Sigmoid colon (tissue), 4 donors: ENCODE results near the gene KDM3B.

ENCODE experiments used
- CTCF ChIP-seq, 4 experiments: fragments of 450-650 bp in 3 of 4; fragments of 200-600 bp in 1 of 4; IDR thresholded peaks; one replicate each; pipeline ENCODE4 v1.5.1; 2016 to 2019; ENCODE audit warnings: antibody characterized with exemption in 4 of 4, mild to moderate bottlenecking in 3 of 4, moderate library complexity in 2 of 4
- EP300 ChIP-seq, 4 donors: sonication (generic); formaldehyde crosslinking; IDR thresholded peaks; one replicate each; pipeline ENCODE4 v1.6.1; 2017; ENCODE audit warnings: antibody characterized with exemption in 4 of 4
- POLR2A ChIP-seq, 2 donors: fragments of 450-650 bp; IDR thresholded peaks; one replicate each; pipeline ENCODE4 v1.6.1; 2016; ENCODE audit warnings: antibody characterized with exemption in 2 of 2, mild to moderate bottlenecking in 2 of 2, moderate library complexity in 2 of 2

- TF ChIP-seq EP300 (IDR thresholded peaks at IDR 0.05) = no peak
- no peak for TF ChIP-seq CTCF (IDR thresholded peaks at IDR 0.05)
- TF ChIP-seq POLR2A (IDR thresholded peaks at IDR 0.05) = no peak
Observed at GRCh38 chr5:138386290-138386689, 33.8 kb downstream of the KDM3B start.
